ENCODE measurements around the gene RECK.

The RECK gene

GRCh38 chr9:36029765-36030528, 6.8 kb upstream of the RECK start:
- DNase-seq = no peak

GRCh38 chr9:36030871-36031270, 5.8 kb upstream of the RECK start:
- no peak for DNase-seq

GRCh38 chr9:36031774-36032555, 4.7 kb upstream of the RECK start:
- DNase-seq = no peak

GRCh38 chr9:36033788-36034187, 2.9 kb upstream of the RECK start:
- DNase-seq = no peak

GRCh38 chr9:36034234-36034633, 2.5 kb upstream of the RECK start:
- DNase-seq = no peak

GRCh38 chr9:36035006-36035405, 1.7 kb upstream of the RECK start:
- DNase-seq = no peak

GRCh38 chr9:36036253-36036779, 397 bp upstream of the RECK start:
- no peak for DNase-seq

GRCh38 chr9:36037549-36038122, 923 bp downstream of the RECK start:
- no peak for DNase-seq

GRCh38 chr9:36039121-36039520, 2.4 kb downstream of the RECK start:
- no peak for DNase-seq

GRCh38 chr9:36039696-36040095, 3.0 kb downstream of the RECK start:
- no peak for DNase-seq

- no peak for DNase-seq
Observed at GRCh38 chr9:36040271-36040925, 3.7 kb downstream of the RECK start.

GRCh38 chr9:36041506-36041905, 4.8 kb downstream of the RECK start:
- no peak for DNase-seq

GRCh38 chr9:36045610-36046009, 8.9 kb downstream of the RECK start:
- no peak for DNase-seq

GRCh38 chr9:36046923-36047322, 10.2 kb downstream of the RECK start:
- DNase-seq = no peak

- no peak for DNase-seq
Observed at GRCh38 chr9:36049408-36049807, 12.7 kb downstream of the RECK start.

- DNase-seq = no peak
Observed at GRCh38 chr9:36050476-36050875, 13.8 kb downstream of the RECK start.

- DNase-seq = no peak
Observed at GRCh38 chr9:36051317-36051716, 14.6 kb downstream of the RECK start.

GRCh38 chr9:36053971-36054370, 17.3 kb downstream of the RECK start:
- DNase-seq = no peak

- no peak for DNase-seq
Observed at GRCh38 chr9:36056896-36057295, 20.2 kb downstream of the RECK start.

GRCh38 chr9:36063804-36064447, 27.2 kb downstream of the RECK start:
- DNase-seq = no peak

- no peak for DNase-seq
Observed at GRCh38 chr9:36064448-36065037, 27.8 kb downstream of the RECK start.

GRCh38 chr9:36074055-36074454, 37.3 kb downstream of the RECK start:
- DNase-seq = no peak
